Activated naive CD8-positive, alpha-beta T cell treated with anti-CD3 and anti-CD28 coated beads, Interleukin-2, amount 50 U/mL, for 16 hours (primary cell): ENCODE results near the gene NGRN.

Experiments used
- DNase-seq: peaks from one replicate; pipeline ENCODE4 v3.0.0-alpha.2; 2020; ENCODE audit warnings: low read depth, low spot score

The NGRN gene

GRCh38 chr15:90318591-90318990, 53.1 kb downstream of the NGRN start:
- no peak for DNase-seq

DNA sequence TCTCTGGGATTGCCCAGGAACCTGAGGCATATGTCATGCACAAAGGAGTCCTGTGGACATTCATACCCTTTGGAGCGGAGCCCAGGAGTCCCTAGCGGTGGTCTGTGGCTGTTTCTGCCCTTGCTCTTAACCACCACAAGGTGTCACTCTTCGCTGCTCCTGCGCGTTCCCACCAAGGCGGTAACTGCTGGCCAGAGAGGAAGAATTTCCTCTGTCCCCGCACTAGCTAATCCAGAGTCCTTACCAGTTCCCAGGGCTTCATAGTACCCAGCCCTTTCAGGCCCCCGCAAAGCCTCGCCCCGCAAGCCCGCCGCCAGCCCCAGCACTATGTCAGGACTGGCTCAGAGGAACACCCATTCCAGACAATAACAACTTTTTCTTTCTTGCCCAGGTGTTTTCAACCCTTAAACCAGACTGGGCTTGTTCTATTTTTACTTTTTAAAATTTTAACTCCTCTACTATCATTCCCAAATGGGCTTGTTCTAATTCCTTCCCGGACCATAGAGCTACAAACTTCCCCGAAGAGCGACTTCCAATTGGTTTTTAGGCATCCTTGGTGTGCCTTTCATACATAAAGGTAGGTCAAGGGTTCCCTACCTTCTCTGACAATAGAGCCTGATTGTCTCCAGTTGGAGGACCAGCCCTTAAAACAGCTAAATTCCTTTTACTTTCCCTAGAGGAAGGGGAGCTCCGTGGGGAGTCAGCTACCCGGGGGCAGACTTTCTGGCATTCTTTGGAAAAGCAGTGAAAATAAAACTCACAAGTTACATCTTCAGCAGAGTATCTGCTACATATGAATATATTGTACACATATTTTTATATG, 54.8 kb downstream of the NGRN start:
- DNase-seq, result peak; percentile 15

- DNase-seq, result no peak
Measured at GRCh38 chr15:90320885-90321278, 55.4 kb downstream of the NGRN start.
